ENCODE data around the gene LASP1NB.
"Not testable (repeated sequence)": the region's sequence is repeated elsewhere in the genome, so short reads cannot be mapped to it uniquely, and the experiment has no call there.

The LASP1NB gene

DNA sequence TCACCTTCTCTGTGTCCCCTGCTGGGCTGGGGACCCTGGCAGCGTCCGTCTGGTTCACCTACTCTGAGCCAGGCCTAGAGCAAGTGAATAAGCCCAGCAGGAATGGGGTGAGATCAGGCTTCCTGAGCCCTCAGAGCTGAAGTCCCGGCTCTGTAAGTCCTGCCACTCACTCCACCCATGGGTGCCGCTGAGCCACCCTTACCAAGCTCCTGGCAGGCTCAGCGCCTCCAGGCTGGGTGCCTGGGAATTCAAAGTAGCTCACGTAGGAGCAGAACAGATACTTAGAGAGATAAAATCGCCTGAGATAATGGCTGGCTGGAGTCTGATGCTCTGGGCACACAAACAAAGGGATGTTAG, 9.8 kb upstream of the LASP1NB start:
- FAIRE-seq = no peak
- no peak for DNase-seq (ENCODE audit: extremely low spot score, insufficient read length, low read depth)

DNA sequence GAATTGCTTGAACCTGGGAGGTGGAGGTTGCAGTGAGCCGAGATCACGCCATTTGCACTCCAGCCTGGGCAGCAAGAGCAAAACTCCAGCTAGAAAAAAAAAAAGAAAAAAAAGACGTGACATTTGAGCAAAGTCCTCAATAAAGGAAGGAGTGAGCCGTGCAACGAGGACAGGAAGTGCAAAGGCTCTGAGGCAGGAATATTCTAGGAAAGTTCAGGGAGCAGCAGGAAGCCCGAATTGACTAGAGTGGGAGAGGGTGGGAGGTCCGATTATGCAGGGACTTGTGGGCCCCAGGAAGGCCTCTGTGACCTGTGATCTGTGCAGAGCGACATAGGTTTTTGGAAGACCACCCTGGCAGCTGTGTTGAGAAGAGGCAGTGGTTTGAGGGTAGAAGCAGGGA, 8.6 kb upstream of the LASP1NB start:
- FAIRE-seq (no peak), DNase-seq (ENCODE audit: extremely low spot score, insufficient read length, low read depth) (no peak)

DNA sequence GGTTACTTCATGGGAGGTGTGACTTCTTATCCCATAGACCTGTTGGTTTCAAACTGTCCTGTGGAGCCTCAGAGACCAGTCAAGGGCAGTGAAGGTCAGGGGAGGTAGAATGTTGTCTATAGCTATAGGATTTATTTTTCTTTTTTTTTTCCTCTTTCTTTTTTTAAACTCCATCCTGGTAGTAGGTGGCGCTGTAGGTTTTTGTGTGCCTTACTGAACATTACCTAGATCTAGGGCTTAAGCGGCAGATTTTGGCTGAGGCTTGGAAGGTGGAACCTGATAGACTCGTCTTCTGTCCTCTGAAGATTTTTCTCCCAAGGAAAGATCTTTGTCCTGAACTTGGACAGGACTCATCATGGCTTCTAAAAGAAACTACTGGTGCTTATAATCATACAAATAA, 8.2 kb upstream of the LASP1NB start:
- DNase-seq (ENCODE audit: extremely low spot score, insufficient read length, low read depth) (no peak), FAIRE-seq (no peak)

DNA sequence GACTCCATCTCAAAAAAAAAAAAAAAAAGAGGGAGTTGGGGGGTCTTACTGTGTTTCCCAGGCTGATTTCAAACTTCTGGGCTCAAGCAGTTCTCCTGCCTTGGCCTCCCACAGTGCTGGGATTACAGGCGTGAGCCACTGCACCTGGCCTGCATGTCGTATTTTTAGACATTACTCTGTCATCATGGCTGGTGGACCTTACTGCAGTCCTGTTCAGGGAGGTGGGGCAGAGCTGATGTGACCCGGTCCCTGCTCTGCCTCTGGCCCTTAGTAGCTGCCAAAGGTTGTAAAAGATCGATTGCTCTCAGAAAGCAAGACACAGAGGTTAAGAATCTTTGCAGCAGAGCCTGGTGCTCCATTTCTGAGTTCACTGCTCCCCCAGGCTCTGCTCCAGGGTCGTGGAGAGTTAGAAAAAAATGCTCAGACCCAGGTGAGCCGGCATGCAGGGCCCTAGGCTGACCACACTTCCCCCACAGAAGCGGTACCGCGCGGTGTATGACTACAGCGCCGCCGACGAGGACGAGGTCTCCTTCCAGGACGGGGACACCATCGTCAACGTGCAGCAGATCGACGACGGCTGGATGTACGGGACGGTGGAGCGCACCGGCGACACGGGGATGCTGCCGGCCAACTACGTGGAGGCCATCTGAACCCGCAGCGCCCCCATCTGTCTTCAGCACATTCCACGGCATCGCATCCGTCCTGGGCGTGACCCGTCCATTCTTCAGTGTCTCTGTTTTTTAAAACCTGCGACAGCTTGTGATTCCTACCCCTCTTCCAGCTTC, 7.1 kb upstream of the LASP1NB start:
- no peak for FAIRE-seq
- DNase-seq (ENCODE audit: extremely low spot score, insufficient read length, low read depth) = no peak

DNA sequence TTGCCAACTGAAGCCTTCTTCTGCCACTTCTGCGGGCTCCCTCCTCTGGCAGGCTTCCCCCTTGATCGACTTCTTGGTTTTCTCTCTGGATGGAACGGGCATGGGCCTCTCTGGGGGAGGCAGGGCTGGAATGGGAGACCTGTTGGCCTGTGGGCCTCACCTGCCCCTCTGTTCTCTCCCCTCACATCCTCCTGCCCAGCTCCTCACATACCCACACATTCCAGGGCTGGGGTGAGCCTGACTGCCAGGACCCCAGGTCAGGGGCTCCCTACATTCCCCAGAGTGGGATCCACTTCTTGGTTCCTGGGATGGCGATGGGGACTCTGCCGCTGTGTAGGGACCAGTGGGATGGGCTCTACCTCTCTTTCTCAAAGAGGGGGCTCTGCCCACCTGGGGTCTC, 6.5 kb upstream of the LASP1NB start:
- DNase-seq (ENCODE audit: extremely low spot score, insufficient read length, low read depth) = no peak
- no peak for FAIRE-seq

DNA sequence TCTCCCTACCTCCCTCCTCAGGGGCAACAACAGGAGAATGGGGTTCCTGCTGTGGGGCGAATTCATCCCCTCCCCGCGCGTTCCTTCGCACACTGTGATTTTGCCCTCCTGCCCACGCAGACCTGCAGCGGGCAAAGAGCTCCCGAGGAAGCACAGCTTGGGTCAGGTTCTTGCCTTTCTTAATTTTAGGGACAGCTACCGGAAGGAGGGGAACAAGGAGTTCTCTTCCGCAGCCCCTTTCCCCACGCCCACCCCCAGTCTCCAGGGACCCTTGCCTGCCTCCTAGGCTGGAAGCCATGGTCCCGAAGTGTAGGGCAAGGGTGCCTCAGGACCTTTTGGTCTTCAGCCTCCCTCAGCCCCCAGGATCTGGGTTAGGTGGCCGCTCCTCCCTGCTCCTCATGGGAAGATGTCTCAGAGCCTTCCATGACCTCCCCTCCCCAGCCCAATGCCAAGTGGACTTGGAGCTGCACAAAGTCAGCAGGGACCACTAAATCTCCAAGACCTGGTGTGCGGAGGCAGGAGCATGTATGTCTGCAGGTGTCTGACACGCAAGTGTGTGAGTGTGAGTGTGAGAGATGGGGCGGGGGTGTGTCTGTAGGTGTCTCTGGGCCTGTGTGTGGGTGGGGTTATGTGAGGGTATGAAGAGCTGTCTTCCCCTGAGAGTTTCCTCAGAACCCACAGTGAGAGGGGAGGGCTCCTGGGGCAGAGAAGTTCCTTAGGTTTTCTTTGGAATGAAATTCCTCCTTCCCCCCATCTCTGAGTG, 5.9 kb upstream of the LASP1NB start:
- no peak for FAIRE-seq
- no peak for DNase-seq (ENCODE audit: extremely low spot score, insufficient read length, low read depth)

DNA sequence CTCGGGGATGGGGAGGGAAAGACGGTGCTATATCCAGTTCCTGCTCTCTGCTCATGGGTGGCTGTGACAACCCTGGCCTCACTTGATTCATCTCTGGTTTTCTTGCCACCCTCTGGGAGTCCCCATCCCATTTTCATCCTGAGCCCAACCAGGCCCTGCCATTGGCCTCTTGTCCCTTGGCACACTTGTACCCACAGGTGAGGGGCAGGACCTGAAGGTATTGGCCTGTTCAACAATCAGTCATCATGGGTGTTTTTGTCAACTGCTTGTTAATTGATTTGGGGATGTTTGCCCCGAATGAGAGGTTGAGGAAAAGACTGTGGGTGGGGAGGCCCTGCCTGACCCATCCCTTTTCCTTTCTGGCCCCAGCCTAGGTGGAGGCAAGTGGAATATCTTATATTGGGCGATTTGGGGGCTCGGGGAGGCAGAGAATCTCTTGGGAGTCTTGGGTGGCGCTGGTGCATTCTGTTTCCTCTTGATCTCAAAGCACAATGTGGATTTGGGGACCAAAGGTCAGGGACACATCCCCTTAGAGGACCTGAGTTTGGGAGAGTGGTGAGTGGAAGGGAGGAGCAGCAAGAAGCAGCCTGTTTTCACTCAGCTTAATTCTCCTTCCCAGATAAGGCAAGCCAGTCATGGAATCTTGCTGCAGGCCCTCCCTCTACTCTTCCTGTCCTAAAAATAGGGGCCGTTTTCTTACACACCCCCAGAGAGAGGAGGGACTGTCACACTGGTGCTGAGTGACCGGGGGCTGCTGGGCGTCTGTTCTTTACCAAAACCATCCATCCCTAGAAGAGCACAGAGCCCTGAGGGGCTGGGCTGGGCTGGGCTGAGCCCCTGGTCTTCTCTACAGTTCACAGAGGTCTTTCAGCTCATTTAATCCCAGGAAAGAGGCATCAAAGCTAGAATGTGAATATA, 4.8 kb upstream of the LASP1NB start:
- DNase-seq (ENCODE audit: extremely low spot score, insufficient read length, low read depth) (no peak), FAIRE-seq (no peak)

DNA sequence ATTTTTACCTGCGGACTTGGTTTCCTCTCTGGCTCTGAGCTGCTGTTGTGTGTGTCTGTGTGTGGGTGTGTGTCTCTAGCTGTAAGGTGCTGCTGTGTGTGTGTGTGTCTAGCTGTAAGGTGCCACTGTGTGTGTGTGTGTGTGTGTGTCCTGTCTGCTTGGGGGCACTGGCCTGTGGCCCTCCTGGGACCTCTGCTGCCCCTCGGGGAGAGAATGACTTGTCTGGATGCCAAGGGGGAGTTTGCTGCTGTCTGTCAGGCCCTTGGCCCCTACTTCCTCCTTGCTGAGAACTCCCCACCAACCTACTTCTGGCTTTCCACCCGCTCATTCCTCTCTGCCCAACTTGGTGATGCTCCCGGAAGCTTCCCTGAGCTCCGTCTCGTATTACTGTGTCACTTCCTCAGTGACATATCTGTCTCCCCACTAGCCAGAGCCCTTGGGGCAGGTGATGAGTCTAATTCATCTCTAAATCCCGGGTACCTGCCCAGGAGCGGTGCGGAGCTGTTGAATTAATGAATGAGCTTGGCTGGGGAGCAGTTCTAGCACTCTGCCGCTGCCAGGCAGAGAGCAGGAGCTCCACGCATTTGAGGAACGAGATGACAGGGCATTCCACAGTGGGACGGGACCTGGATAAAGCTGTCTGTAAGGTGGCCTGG, 3.5 kb upstream of the LASP1NB start:
- FAIRE-seq (no peak), DNase-seq (ENCODE audit: extremely low spot score, insufficient read length, low read depth) (no peak)

DNA sequence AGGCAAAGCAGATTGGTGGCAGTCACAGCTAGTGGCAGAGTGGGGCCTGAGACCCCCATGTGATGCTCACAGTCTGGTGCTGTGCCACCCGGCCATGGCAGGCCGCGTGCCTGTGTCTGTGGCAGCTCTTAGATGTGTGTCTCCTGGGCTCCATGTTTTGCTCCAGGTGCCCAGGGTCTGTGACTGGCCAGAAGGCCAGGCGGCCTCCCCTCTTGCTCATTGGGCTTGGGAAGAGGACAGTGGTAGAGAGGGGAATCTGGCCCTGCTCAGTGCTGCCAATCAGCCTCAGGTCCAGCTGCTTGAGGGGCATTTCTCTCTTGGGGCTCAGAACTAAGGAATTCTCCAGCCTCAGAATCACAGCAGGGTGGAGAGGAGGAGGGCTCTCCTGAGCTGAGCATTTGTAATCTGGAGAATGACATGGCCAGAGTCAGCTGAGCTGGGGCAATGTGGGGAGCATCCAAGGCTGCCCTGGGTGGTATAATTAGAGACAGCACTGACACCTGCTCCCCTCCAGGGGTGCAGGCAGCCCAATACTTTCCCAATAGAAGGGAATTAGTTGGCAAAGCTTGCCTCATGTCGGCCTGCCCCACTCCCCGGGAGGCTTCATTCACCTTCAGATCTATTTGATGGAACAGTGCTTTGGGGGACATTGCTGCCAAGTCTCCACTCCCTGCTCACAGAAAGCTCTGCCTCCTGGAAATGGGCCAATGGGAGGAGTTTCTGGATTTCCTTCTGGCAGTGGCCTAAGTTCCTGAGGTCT, 2.7 kb upstream of the LASP1NB start:
- no peak for DNase-seq (ENCODE audit: extremely low spot score, insufficient read length, low read depth)
- FAIRE-seq = no peak

DNA sequence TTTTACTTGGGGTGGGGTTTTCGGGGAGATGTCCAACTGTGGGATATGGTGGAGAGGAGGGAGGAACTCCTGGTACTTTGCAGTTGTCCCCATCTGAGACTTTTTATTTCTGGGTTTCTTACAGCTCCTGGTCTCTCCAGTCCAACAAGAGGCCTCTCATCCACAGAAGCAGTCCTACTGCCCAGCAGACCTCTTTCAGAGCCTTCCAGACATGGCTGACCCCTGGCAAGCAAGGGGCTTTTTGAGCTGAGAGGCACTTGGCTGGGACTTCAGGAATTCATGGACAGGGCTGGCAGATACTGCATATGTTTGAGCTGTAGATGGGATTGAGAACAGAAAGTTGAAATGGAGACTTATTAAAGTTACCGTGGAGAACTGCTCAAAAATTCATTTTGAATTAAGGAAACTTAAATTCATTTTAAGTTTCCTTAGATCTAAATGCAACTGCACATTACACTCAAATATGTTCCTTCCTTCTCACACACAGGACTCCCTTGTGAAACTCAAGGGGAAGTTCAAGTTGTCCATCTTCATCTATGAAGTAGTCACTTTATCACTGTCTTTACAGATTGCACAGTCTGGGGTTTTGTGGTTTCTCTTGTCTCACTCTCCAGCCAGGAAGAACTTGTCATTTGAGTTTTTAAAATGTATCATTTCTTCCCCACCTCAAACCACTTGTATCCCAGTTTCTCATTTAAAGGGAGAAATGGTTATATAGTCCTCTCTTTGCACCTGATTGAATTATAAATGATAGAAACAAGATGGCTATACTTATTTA, 1.1 kb downstream of the LASP1NB start:
- FAIRE-seq = peak; percentile 35
- no peak for DNase-seq (ENCODE audit: extremely low spot score, insufficient read length, low read depth)

DNA sequence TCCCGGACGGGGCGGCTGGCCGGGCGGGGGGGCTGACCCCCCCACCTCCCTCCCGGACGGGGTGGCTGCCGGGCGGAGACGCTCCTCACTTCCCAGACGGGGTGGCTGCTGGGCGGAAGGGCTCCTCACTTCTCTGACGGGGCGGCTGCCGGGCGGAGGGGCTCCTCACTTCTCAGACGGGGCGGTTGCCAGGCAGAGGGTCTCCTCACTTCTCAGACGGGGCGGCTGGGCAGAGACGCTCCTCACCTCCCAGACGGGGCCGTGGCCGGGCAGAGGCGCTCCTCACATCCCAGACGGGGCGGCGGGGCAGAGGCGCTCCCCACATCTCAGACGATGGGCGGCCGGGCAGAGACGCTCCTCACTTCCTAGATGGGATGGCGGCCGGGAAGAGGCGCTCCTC, 5.4 kb downstream of the LASP1NB start:
- not testable (repeated sequence) for DNase-seq (ENCODE audit: extremely low spot score, insufficient read length, low read depth); FAIRE-seq

DNA sequence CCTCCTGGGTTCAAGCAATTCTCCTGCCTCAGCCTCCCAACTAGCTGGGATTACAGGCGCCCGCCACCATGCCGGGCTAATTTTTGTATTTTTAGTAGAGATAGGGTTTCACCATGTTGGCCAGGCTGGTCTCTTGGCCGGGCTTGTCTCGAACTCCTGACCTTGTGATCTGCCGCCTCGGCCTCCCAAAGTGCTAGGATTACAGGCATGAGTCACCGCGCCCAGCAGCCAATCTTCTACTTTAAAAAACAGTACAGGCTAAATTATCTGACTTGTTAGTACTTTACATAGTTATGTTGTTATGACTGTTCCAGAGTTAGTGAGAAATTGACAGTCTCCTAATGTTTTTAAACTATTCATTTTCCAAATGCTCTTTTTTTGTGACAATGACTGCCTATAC, 8.5 kb downstream of the LASP1NB start:
- DNase-seq (ENCODE audit: extremely low spot score, insufficient read length, low read depth); FAIRE-seq: not testable (repeated sequence)

DNA sequence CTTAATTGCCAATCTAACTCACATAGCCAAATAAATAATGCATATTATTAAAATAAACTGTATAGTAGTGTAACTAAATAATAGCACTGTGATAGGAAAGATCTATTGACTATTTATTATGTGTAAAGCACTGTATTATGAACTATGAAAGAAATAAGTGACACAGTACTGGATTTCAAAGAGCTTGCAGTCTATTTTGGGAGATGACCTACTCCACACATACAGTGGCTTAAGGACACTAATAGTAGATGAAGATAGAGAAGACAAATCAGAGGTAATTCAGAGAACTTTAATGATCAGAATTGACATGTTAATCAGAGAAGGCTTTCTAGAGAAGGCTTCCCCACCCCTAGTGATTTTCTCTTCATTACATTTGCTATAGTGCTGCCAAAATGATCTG, 14.6 kb downstream of the LASP1NB start:
- FAIRE-seq = no peak
- no peak for DNase-seq (ENCODE audit: extremely low spot score, insufficient read length, low read depth)

DNA sequence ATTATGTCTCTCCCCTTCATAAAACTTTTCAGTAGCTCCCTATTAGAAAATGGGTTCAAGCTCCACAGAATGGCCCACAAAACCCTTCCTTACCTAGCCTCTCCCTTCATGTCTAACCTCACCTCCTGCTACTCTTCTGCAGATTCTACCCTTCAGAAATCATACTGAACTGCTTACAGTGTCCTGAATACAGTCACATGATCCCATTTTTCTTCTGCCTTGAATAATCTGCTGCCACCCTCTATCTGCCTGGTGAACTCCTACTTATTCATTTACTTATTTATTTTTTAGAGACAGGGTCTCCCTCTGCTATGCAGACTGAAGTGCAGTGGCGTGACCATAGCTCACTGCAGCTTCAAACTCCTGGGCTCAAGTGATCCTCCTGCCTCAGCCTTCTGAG, 15.0 kb downstream of the LASP1NB start:
- no peak for DNase-seq (ENCODE audit: extremely low spot score, insufficient read length, low read depth)
- FAIRE-seq = no peak

DNA sequence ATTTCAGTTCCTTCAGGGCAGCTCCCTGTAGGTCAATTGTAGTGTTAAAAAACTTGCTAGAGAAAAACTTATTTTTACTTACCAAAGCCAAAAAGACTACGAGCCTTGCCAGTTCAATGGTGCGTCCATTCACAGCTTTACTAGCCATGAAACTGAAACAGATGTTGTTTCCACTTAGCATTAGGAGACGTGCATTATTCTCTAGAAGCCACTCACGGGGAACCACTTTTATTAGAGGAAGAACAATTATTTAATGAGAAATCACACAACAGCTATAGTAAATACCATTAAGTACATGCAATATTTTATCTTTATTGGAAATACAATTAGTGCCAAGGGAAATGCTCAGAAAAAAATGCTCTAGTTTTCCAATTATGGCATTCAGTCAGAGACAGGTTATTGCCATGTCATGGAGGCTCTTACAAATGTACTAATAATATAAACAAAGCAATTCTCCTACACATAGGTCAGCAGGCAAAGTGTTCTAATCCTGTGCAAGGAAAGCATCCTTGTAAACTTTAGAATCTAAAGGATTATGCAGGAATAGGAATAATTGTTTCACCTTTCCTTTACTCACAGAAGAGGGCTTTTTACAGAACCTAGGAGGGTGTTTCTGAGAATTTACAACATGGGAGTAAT, 17.4 kb downstream of the LASP1NB start:
- FAIRE-seq (peak; percentile 87), DNase-seq (ENCODE audit: extremely low spot score, insufficient read length, low read depth) (no peak)

DNA sequence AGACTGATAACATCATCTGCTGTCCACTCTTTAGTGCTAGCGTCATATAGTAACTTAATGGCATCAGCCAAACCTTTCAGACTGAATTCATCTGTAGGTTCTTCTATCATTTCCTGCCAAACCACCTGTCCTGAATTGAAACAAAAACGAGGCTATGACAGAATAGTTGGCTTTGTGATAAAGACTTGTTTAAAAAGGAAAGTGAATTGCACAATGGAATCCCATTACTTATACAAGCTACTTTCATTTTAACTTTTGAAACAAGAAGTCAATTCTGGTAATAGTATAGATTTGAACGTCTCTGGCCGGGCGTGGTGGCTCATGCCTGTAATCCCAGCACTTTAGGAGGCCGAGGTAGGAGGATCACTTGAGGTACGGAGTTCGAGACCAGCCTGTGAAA, 18.2 kb downstream of the LASP1NB start:
- DNase-seq (ENCODE audit: extremely low spot score, insufficient read length, low read depth) (no peak), FAIRE-seq (peak; percentile 64)

DNA sequence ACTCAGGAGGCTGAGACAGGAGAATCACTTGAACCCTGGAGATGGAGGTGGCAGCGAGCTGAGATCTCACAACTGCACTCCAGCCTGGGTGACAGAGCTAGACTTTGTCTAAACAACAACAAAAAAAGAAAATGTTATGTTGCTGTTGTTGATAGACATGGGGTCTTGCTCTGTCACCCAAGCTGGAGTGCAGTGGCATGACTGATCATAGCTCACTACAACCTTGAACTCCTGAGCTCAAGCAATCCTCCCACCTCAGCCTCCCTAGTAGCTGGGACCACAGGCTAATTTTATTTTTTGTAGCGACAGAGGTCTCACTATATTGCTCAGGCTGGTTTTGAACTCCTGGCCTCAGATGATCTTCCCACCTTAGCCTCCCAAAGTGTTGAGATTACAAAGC, 21.8 kb downstream of the LASP1NB start:
- DNase-seq (ENCODE audit: extremely low spot score, insufficient read length, low read depth) (no peak), FAIRE-seq (no peak)

DNA sequence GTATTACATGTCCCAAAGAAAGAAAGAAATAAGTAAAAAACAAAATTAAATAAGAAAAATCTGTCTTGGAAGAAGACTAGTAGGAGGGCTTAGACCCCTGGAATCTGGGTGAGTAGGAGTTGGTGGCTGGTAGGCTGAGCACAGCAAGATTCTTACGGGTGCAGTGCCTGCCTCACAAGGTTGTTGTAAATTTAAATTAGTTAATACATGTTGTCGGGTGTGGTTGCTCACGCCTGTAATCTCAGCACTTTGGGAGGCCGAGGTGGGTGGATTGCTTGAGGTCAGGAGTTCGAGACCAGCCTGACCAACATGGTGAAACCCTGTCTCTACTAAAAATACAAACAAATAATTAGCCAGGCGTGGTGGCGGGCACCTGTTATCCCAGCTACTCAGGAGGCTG, 28.4 kb downstream of the LASP1NB start:
- not testable (repeated sequence) for FAIRE-seq; DNase-seq (ENCODE audit: extremely low spot score, insufficient read length, low read depth)

Measured in GM18507 (cell line).